Stimulated activated CD4-positive, alpha-beta T cell treated with anti-CD3 and anti-CD28 coated beads, Interleukin-4, amount 100 ng/mL, for 4 hours (primary cell): ENCODE measurements around the gene FOXS1.

Experiments
- DNase-seq, 2 experiments: peaks; one replicate each; pipeline ENCODE4 v3.0.0-alpha.2; 2020

FOXS1 gene

DNA sequence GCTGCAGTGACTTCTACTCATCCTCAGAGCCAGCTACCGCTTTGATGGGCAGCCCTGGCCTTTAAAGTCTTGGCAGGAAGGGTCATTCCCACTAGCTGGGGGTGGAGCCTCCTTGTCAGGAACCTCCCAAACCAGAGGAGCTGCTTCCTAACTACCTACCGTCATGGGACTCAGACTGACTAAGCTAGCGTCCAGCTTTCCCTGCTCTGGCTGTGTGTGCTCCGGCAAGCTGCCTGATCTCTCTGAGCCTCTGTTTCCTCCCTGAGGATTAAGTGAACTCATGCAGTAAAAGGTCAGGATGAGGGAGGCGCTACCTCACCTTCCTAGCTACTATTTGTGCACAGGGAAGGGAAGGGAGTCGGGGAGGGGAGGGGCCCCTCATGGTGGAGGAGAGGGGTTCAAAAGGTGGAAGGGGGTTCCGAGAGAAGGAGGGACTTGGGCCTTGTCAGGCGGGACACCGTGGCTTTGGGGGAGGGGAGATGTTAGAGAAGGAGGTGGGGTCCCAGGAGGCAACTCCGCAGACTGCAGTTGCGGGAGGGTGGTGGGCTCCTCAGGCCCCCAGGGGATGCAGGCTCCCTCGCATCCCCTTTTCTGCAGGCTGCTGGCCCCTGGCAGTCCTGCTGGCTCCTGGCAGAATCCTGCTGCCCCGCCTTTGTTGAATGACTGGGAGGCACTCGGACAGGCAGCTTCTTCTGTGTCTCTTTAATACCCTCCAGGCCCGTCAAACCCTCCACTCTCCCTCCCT lies 15.2 kb upstream of the FOXS1 start:
- no peak for DNase-seq

DNA sequence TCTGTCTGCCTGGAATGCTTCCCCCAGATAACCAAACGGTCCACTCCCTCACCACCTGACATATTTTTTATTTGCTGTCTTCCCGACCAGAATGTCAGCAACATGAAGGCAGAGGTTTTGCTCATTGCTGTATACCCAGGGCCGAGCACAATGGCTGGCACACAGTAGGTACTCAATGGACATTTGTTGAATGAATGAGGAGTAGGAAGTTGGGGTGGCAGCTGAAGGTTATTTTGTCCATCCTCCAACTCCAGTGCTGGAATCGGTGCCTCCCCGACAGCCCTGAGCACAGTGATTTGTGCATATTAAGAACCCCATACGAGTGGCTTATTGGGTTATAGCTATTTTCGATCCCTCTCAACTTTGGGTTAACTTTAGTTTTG lies 14.6 kb upstream of the FOXS1 start:
- no peak for DNase-seq

DNA sequence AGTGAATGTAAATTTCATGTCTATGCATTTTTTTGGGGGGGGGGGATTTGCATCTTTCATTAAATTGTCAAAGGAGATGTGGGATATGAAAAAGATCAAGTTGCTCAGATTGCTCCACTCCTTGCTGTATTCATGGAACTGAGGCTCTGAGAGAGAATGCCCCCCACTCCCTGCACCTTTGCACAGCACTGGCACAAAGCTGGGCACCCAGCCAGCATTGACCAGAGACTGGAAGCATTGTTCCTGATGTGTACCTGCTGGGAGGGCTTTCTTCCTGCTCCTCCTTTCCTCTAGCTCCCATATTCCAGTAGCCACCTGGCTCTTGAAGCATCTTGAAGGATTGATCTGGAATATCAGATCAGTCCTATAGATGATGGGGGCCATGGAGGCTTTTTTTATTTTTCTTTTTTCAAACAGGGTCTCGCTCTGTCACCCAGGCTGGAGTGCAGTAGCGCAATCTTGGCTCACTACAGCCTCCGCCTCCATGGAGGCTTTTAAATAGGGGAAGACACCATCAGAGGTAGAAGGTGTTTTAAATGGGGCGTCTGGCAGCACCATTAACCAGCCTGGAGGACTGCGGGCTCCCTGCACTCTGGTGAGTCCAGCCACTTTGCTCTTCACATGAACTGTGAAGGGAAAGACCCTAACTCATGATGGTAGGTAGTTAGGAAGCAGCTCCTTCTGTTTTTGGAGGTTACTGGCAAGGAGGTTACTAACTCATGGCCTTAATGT lies 14.0 kb upstream of the FOXS1 start:
- DNase-seq, result no peak

DNA sequence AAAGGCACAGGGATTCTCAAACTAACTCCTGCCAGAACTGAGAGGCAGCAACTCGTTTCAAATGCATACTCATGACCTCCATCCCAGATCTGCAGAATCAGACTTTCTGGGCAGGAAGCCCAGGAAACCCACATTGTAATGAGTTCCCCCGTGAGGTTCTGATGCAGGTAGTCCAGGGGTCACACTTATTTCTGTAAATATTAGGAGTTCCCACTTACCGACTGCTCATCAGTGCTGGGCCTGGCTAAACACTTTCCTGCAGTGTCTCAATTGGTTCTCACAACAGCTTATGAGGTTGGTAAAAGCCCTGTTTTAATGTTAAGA lies 13.3 kb upstream of the FOXS1 start:
- DNase-seq, result no peak

DNA sequence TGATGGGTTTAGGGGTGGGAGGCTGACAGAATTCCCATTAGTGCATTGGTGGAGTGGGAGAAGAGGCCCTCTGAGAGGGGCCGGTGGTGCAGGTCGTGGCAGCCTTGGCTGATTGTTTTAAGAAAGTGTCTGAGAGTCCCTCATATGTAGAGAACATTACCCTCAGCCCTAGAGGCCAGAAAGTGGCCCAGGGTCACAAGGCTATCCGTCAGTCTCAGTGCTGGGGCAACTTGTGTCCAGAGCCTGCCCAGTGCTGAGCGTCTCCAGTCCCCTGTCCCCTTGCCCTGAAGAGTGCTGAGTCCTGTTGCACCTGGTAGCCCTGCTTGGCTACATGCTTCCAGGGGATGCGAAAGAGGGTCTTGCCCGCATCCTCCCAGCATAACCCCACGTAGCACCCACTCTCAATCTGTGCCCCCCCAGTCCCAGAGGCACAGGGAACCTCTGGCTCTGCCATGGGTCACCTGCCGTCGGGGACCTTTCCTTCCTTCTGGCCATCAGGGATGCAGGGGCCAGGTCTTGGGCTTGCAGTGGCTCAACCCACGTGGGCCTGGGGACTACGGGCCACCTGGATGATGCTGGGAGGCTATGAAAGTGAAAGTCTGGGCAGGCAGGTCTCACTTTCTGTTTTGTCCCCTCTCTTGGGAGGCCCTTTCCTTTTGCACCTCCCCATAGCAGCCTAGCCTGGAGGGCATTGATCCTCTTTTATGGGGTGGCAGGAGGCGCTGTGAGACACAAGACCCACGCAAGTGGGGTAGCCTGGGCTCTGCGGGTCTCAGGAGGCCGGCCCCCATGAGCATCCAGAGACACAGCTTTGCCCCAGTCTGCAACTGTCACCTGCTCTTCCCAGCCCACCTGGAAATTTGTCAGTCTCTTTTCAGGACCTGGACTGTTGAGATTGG lies 12.7 kb upstream of the FOXS1 start:
- DNase-seq, result no peak

DNA sequence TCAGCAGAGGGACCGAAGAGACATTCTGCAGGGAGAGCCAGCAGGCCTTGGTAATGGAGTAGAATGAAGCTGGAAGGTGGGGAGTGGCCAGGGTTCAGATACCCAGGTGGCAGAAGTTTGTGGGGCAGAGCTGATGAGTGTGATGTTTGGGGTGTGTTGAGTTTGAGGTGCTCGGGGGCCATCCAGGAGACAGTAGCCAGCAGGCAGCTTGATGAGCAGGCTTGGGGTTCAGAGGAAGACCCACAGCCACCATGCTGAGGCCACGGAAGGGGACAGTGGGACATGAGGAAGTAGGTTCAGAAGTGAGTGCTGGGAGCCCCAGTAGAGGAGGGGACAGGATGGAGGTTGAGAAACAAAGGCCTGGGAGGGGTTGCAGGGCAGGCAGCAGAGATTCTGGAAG lies 11.1 kb upstream of the FOXS1 start:
- no peak for DNase-seq

- no peak for DNase-seq
These were observed 8.1 kb upstream of the FOXS1 start for GRCh38 chr20:31853481-31853880.

DNA sequence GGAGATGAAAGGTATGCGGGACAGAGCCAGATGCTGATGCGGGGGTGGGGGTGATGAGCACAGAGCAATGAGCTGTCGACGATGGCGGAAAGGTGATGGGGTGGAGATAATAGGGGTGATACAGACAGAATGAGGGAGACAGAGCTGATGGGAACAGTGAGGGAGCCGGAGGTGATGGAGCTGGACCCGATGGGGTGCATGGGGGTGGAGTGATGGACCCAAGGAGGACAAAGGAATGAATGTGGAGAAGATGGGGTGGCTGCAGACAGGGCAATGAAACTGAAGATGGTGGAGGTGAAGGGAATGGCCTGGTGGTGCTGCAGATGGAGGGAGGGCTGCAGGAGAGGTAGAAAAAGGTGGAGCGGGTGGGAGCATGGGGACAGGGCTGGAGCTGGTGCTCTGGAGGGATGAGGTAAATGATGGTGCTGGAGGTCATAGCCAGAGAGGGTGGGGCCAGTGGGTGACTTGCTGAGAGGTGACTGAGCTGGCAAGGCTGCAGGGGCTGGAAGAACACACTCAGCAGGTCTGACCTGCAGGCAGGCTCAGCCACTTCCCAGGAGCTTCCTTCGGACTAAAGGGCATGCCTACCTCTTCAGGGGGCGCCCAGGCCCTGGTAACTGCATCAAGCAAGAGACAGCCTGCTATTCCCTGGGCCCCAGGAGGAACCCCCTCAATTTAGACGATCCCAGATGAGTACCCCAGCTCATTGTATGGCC lies 6.0 kb upstream of the FOXS1 start:
- DNase-seq, result no peak

DNA sequence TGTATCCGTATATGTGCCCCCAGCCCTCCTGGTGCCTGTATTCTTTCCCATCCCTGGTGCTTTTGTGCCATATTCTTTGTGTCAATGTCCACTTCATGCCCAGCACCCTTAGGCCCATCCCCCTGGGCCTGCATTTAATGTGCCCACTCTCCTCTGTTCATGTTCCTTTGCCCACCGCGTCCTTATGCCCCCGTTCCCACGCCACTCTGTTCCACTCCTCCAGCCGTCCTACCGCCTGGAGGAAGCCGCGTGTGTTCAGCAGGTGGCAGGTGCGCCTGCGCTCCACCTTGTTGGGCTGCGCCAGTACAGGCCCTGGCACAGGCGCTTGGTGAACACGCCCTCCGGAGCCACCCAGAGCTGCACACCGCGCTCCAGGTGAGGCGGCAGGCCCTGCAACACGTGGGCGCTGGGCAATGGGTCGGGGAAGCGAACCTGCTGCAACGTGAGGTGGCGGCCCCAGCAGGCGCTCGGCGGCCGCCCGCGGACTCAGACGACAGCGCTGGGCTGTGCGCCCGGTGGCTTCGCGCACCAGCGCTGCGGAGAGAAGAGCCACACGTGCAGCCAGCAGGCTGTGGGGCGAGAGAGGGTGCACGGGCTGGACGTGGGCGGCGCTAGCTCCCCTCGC lies 4.0 kb upstream of the FOXS1 start:
- no peak for DNase-seq

GRCh38 chr20:31848088-31848999 lies 2.9 kb upstream of the FOXS1 start:
- no peak for DNase-seq

DNA sequence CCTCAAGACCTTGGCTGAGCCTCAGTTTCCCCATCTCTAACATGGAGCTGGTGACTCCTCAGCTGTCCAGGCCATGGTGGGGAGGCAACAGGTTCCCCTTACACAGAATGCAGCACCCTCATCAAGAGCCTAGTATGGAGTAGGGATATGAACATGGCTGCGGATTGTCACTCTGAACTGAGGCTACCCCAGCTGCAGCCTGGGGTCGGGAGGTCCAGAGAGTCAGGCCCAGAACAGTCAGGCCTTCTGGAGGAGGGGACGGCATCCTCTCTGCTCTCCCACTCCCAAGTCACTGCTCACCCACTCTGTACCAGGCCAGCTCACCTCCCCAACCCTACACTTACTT lies 1.4 kb upstream of the FOXS1 start:
- DNase-seq, result no peak

DNA sequence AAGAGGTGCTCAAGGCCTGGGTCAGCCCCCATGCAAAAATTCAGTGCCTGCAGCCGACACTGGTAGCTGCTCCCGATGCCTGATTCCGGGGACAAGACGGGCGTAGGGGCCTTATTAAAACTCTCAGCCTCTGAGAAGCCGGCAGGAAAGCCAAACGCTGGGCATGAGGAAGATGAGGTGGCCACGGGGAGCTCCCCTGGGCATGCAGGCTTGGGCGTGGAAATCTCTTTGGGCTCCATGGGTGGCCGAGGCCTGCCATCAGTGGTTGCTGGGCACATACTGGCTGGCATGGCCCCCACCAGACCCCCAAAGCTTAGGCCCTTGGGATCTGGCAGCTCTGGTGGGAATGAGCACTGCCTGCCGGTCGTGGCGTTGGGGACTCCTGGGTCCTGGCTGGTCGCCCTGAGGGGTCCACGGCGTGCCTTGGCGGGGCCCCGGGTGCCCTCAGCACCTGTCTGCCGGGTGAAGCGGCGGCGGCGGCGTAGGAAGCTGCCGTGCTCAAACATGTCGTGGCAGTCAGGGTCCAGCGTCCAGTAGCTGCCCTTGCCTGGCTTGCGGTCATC lies 586 bp downstream of the FOXS1 start:
- no peak for DNase-seq

DNA sequence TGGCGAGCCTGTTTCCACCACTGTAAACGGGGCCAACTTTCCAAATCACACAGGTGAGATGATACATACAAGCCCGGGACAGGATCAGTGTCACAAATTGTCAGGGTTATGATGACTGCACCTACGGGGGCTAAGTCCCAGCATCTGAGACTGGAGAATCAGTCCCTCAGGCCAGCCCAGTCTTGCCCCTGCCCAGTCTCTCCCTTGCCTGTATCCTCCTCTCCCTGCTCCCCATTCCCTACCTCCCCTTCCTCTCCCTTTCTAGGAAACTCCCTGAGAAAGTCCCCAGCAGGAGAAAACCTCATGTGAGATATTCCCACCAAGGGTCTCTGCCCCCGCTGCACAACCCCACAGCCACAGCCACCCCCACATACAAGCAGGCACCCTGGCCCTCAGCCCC lies 1.5 kb downstream of the FOXS1 start:
- DNase-seq, result no peak

DNA sequence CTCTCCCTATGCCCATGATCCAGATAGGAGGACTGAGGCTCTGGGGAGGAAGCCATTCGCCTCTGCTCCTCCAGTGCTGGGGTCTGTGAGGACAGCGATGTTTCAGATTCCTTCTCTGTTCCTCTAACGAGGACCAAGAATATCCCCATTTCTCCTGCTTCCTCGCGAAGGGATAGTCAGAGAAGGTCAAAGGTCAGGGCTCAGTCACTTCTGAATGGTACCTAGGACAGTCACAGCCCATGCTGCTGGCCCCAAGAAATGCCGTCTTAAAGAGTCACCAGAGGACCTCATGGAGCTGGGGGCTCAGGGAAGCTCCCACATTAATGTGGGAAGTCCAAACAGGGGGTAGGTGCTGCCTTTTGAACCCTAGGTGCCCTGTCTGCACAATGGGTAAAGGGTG lies 2.1 kb downstream of the FOXS1 start:
- no peak for DNase-seq

GRCh38 chr20:31842471-31843157 lies 2.8 kb downstream of the FOXS1 start:
- DNase-seq, result no peak

- no peak for DNase-seq
These were observed 3.5 kb downstream of the FOXS1 start for GRCh38 chr20:31841928-31842327.

GRCh38 chr20:31840906-31841816 lies 4.2 kb downstream of the FOXS1 start:
- DNase-seq, result no peak

GRCh38 chr20:31839782-31840487 lies 5.5 kb downstream of the FOXS1 start:
- DNase-seq, result no peak
